ENCODE measurements around the gene DNAJB12. TPM values are rescaled to one million over a fixed set of nuclear protein-coding genes. Genes with fewer than 3 reads are reported as not detected.
"Not testable (repeated sequence)": the region's sequence is repeated elsewhere in the genome, so short reads cannot be mapped to it uniquely, and the experiment has no call there.

DNAJB12 gene
- total RNA-seq, 1 donor from 2014 or later, result 23.0 TPM

GRCh38 chr10:72298592-72299519 lies 55.9 kb downstream of the DNAJB12 start:
- Mint-ChIP-seq H3K4me1 (ENCODE audit: low read depth, unreplicated experiment) (peaks cover 5% of the 10 kb centered on the region), H3K4me3 (ENCODE audit: unreplicated experiment) (no peak overlapping the region), H3K27ac (ENCODE audit: unreplicated experiment) (peak overlapping the region; percentile 76), H3K36me3 (ENCODE audit: unreplicated experiment) (no peaks in the 10 kb centered on the region), H3K27me3 (ENCODE audit: unreplicated experiment) (no peaks in the 10 kb centered on the region), H3K9me3 (ENCODE audit: unreplicated experiment) (peaks cover 2% of the 10 kb centered on the region)
- TF ChIP-seq CTCF (IDR thresholded peaks at IDR 0.05; ENCODE audit: partially characterized antibody, unreplicated experiment), result no peak
- no peak for DNase-seq

- peaks cover 2% of the 10 kb centered on the region for H3K9me3 Mint-ChIP-seq (ENCODE audit: unreplicated experiment)
- peaks cover 5% of the 10 kb centered on the region for H3K4me1 Mint-ChIP-seq (ENCODE audit: low read depth, unreplicated experiment)
- H3K4me3 Mint-ChIP-seq (ENCODE audit: unreplicated experiment), result peak overlapping the region; percentile 73
- no peaks in the 10 kb centered on the region for H3K36me3 Mint-ChIP-seq (ENCODE audit: unreplicated experiment)
- peak overlapping the region; percentile 76 for H3K27ac Mint-ChIP-seq (ENCODE audit: unreplicated experiment)
- no peaks in the 10 kb centered on the region for H3K27me3 Mint-ChIP-seq (ENCODE audit: unreplicated experiment)
- no peak for TF ChIP-seq CTCF (IDR thresholded peaks at IDR 0.05; ENCODE audit: partially characterized antibody, unreplicated experiment)
- DNase-seq, result peak; percentile 95
These were observed 56.7 kb downstream of the DNAJB12 start for GRCh38 chr10:72297805-72298591.

- no peak for DNase-seq
- Mint-ChIP-seq H3K9me3 (ENCODE audit: unreplicated experiment) (peaks cover 2% of the 10 kb centered on the region), H3K27ac (ENCODE audit: unreplicated experiment) (peak overlapping the region; percentile 17), H3K4me1 (ENCODE audit: low read depth, unreplicated experiment) (peaks cover 5% of the 10 kb centered on the region), H3K36me3 (ENCODE audit: unreplicated experiment) (no peaks in the 10 kb centered on the region), H3K27me3 (ENCODE audit: unreplicated experiment) (no peaks in the 10 kb centered on the region), H3K4me3 (ENCODE audit: unreplicated experiment) (peak overlapping the region; percentile 73)
- TF ChIP-seq CTCF (IDR thresholded peaks at IDR 0.05; ENCODE audit: partially characterized antibody, unreplicated experiment), result no peak
These were observed 57.4 kb downstream of the DNAJB12 start for GRCh38 chr10:72297281-72297804.

- Mint-ChIP-seq H3K4me3 (ENCODE audit: unreplicated experiment) (peak overlapping the region; percentile 73), H3K27ac (ENCODE audit: unreplicated experiment) (peak overlapping the region; percentile 17)
- not testable (repeated sequence) for H3K4me1 Mint-ChIP-seq (ENCODE audit: low read depth, unreplicated experiment); H3K27me3 Mint-ChIP-seq (ENCODE audit: unreplicated experiment); H3K36me3 Mint-ChIP-seq (ENCODE audit: unreplicated experiment); DNase-seq; H3K9me3 Mint-ChIP-seq (ENCODE audit: unreplicated experiment)
These were observed 57.9 kb downstream of the DNAJB12 start for GRCh38 chr10:72296829-72297280.

GRCh38 chr10:72295330-72295910 lies 59.3 kb downstream of the DNAJB12 start:
- Mint-ChIP-seq H3K9me3 (ENCODE audit: unreplicated experiment) (peaks cover 2% of the 10 kb centered on the region), H3K36me3 (ENCODE audit: unreplicated experiment) (no peaks in the 10 kb centered on the region), H3K4me1 (ENCODE audit: low read depth, unreplicated experiment) (peaks cover 5% of the 10 kb centered on the region), H3K27me3 (ENCODE audit: unreplicated experiment) (no peaks in the 10 kb centered on the region), H3K4me3 (ENCODE audit: unreplicated experiment) (peak overlapping the region; percentile 52), H3K27ac (ENCODE audit: unreplicated experiment) (no peak overlapping the region)
- no peak for TF ChIP-seq CTCF (IDR thresholded peaks at IDR 0.05; ENCODE audit: partially characterized antibody, unreplicated experiment)
- DNase-seq, result no peak
